Hematopoietic multipotent progenitor cell treated with erythropoietin and hydrocortisone succinate and interleukin-3 and kit ligand, for 15 days (in vitro differentiated cells): ENCODE data around the gene AKT1.
"Not testable (repeated sequence)": the region's sequence is repeated elsewhere in the genome, so short reads cannot be mapped to it uniquely, and the experiment has no call there.

Experiments used
- DNase-seq: peaks from one replicate; pipeline ENCODE4 v3.0.0-alpha.2; 2015; ENCODE audit warnings: low spot score

AKT1 gene

GRCh38 chr14:104818714-104819161, 23.2 kb upstream of the AKT1 start:
- DNase-seq, result no peak

- no peak for DNase-seq
Measured at GRCh38 chr14:104817930-104818713, 22.6 kb upstream of the AKT1 start.

- DNase-seq, result no peak
Measured at GRCh38 chr14:104816616-104816884, 21.0 kb upstream of the AKT1 start.

GRCh38 chr14:104814701-104815100, 19.2 kb upstream of the AKT1 start:
- not testable (repeated sequence) for DNase-seq

GRCh38 chr14:104813286-104813685, 17.7 kb upstream of the AKT1 start:
- DNase-seq, result no peak

- DNase-seq, result no peak
Measured at GRCh38 chr14:104810316-104810715, 14.8 kb upstream of the AKT1 start.

GRCh38 chr14:104808456-104808855, 12.9 kb upstream of the AKT1 start:
- DNase-seq, result no peak

- DNase-seq, result no peak
Measured at GRCh38 chr14:104806625-104807465, 11.3 kb upstream of the AKT1 start.

GRCh38 chr14:104805941-104806624, 10.5 kb upstream of the AKT1 start:
- no peak for DNase-seq

- DNase-seq, result no peak
Measured at GRCh38 chr14:104805326-104805678, 9.8 kb upstream of the AKT1 start.

GRCh38 chr14:104804481-104805325, 9.2 kb upstream of the AKT1 start:
- no peak for DNase-seq

GRCh38 chr14:104803912-104804410, 8.4 kb upstream of the AKT1 start:
- DNase-seq, result no peak

- no peak for DNase-seq
Measured at GRCh38 chr14:104803280-104803911, 7.8 kb upstream of the AKT1 start.

- DNase-seq, result no peak
Measured at GRCh38 chr14:104802394-104803184, 7.0 kb upstream of the AKT1 start.

GRCh38 chr14:104801520-104802393, 6.2 kb upstream of the AKT1 start:
- no peak for DNase-seq

- peak; percentile 24 for DNase-seq
Measured at GRCh38 chr14:104800771-104801519, 5.4 kb upstream of the AKT1 start, which contains the start of gene ZBTB42. Gene ZBTB42, plus strand, starts transcription at chr14:104801101. Its CDS starts 97 bp downstream, at chr14:104801198.

GRCh38 chr14:104800015-104800770, 4.6 kb upstream of the AKT1 start:
- peak; percentile 34 for DNase-seq
